Right ventricle myocardium superior (tissue), 1 donor: ENCODE results near the gene TMEM266. TPM values are rescaled to one million over a fixed set of nuclear protein-coding genes. Genes with fewer than 3 reads are reported as not detected.

Source experiments
- ATAC-seq: fragments of 200-7000 bp; cut with Tn5 transposase; one replicate; pipeline ENCODE4 v1.9.1; 2020; ENCODE audit warnings: mild to moderate bottlenecking; ENCODE audit not compliant: poor library complexity
- DNase-seq: peaks from one replicate; pipeline ENCODE4 v3.0.0-alpha.2; 2020
- intact Hi-C: fragments of 100-400 bp; cut with DNase I; formaldehyde crosslinking; loops from one replicate; pipeline ENCODE4 v1.11.2; 2022
- total RNA-seq: library from RNA; stranded (reverse); fragmentation: NEBNext Ultra II Directional; extraction: Animal tissue kit (Norgen Biotek cat#: 25700); gene quantifications from one replicate; pipeline ENCODE4 v1.2.1, GENCODE V29; 2021
- donor health status: DM: no; HTN: yes; CAD: no; lungs with severe emphysema.

Gene TMEM266
- total RNA-seq, 1 donor from 2014 or later, result 0.13 TPM

GRCh38 chr15:76153241-76154197 is 93.7 kb downstream of the TMEM266 start:
- DNase-seq (peak; percentile 22), ATAC-seq (no peak)
- intact Hi-C loops, result no loop called here

GRCh38 chr15:76155731-76156130 is 95.9 kb downstream of the TMEM266 start:
- DNase-seq (no peak), ATAC-seq (no peak)
- intact Hi-C loops, result no loop called here

GRCh38 chr15:76158226-76158625 is 98.4 kb downstream of the TMEM266 start:
- intact Hi-C loops, result no loop called here
- no peak for ATAC-seq

GRCh38 chr15:76158815-76159214 is 99.0 kb downstream of the TMEM266 start:
- DNase-seq (no peak), ATAC-seq (no peak)
- intact Hi-C loops, result no loop called here

More at GRCh38 chr15:76158226-76158625, 98.4 kb downstream of the TMEM266 start:
- DNase-seq, result no peak

GRCh38 chr15:76159282-76159681 is 99.5 kb downstream of the TMEM266 start:
- no peak for ATAC-seq
- intact Hi-C loops, result no loop called here
- DNase-seq, result no peak

GRCh38 chr15:76160426-76161152 is 100.8 kb downstream of the TMEM266 start:
- ATAC-seq, result peak; percentile 51
- DNase-seq, result no peak
- intact Hi-C loops, result no loop called here

- ATAC-seq (no peak), DNase-seq (no peak)
- intact Hi-C loops, result no loop called here
Measured at GRCh38 chr15:76161153-76162035, 101.6 kb downstream of the TMEM266 start.

GRCh38 chr15:76162036-76162398 is 102.2 kb downstream of the TMEM266 start:
- no peak for ATAC-seq
- no peak for DNase-seq
- intact Hi-C loops, result no loop called here

- ATAC-seq (peak; percentile 53), DNase-seq (no peak)
- intact Hi-C loops, result no loop called here
Measured at GRCh38 chr15:76162784-76163456, 103.1 kb downstream of the TMEM266 start.

- ATAC-seq (peak; percentile 91), DNase-seq (peak; percentile 90)
- intact Hi-C loops, result no loop called here
Measured at GRCh38 chr15:76163457-76164295, 103.9 kb downstream of the TMEM266 start.

GRCh38 chr15:76164602-76165001 is 104.8 kb downstream of the TMEM266 start:
- DNase-seq (no peak), ATAC-seq (no peak)
- intact Hi-C loops, result no loop called here

GRCh38 chr15:76165951-76166350 is 106.2 kb downstream of the TMEM266 start:
- intact Hi-C loops, result no loop called here
- no peak for ATAC-seq
- DNase-seq, result no peak

GRCh38 chr15:76168237-76168984 is 108.6 kb downstream of the TMEM266 start:
- no peak for DNase-seq
- ATAC-seq, result no peak
- intact Hi-C loops, result no loop called here

GRCh38 chr15:76169018-76169417 is 109.2 kb downstream of the TMEM266 start:
- DNase-seq (no peak), ATAC-seq (peak; percentile 52)
- intact Hi-C loops, result no loop called here

- intact Hi-C loops, result no loop called here
- no peak for DNase-seq
- peak; percentile 30 for ATAC-seq
Measured at GRCh38 chr15:76169911-76170800, 110.4 kb downstream of the TMEM266 start.

GRCh38 chr15:76172782-76173181 is 113.0 kb downstream of the TMEM266 start:
- no peak for ATAC-seq
- intact Hi-C loops, result no loop called here

More at GRCh38 chr15:76172782-76173181, 113.0 kb downstream of the TMEM266 start:
- DNase-seq, result no peak
